T1000 (cell line): ENCODE data around the gene CTU2.

ENCODE experiments used
- DNase-seq: peaks from one replicate; lab custom pipeline; 2025; ENCODE audit warnings: mixed read lengths; lab: John Stamatoyannopoulos, UW

The CTU2 gene

DNA sequence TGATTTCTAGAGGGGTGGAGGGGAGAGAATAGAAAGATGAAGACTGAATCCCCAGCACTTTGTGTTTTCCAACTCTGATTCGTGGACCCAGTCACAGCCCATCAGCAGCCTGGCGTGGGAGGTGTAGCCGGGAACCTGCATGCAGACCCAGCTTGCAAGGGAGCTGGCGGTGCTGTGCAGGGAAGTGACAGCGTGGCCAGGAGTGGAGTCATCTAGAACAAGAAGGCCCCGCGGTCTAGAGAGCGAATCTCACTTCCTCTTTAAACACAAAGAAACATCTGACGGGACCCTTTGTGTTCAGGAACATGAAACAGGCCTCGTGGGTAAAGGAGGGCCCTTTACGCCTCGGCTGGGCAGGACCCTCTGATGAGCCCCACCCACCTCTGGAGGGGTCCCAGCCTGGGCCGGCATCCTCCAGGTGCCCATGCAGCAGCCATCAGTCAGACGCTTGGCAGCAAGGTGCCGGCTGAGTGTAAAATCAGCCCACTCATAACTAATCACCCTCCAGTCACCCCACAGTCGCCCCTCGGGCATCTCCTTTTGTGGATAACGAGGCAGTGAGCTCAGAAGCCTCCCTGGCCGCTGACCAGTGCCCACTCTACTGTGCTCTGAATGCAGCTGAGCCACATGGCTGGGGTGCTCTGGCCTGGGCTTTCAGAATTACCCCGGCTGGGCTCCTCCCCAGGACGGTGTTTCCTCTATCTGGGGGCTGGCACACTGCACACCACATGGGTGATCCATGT lies 24.4 kb upstream of the CTU2 start:
- no peak for DNase-seq

DNA sequence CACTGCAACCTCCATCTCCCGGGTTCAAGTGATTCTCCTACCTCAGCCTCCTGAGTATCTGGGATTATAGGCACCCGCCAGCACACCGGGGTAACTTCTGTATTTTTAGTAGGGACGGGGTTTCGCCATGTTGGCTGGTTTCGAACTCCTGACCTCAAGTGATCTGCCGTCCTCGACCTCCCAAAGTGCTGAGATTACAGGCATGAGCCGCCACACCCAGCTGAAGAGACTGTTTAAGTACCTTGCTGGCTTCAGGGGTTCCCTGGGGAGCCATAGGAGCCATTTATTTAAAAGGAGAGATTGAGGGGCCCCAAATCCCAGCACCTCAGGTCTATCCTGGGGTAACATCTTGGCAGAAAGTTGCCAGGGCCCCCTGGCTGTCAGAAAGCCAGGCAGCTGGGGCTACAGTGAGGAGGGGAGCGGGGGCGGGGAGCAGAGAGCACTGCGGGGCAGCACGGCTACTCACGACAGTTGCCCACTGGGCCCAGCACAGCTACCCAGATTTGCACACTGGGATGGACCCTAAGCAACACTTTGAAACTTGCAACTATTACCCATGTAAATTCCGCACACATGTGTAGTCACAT lies 21.6 kb upstream of the CTU2 start:
- no peak for DNase-seq

GRCh38 chr16:88685156-88686061 lies 20.9 kb upstream of the CTU2 start:
- peak; percentile 9 for DNase-seq

DNA sequence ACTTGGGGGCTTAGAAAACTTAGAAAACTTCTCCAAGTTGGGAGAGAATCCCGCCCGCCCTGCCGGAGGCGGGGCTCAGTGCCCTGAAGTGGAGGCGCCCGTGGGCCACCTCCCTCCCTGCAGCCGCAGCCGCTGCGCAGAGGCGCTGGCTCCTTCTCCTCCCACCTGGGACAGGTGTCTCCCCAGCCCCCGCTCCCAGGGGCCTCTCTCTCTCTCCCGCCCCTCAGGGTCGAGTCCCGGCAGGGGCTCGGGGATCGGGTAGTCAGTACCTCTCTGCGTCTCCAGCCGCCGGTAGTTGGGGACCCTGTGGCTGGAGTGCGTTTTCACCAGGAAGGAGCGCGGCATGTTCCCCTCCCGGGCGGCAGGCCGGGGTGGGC lies 20.3 kb upstream of the CTU2 start:
- no peak for DNase-seq

- DNase-seq: peak; percentile 33
Observed at GRCh38 chr16:88686439-88687253, 19.7 kb upstream of the CTU2 start, which contains the start of gene SNAI3. Gene SNAI3 (minus strand): TSS chr16:88686507. CDS start chr16:88686406, 101 bp downstream.

GRCh38 chr16:88687254-88687576 lies 19.1 kb upstream of the CTU2 start:
- DNase-seq: no peak

GRCh38 chr16:88687676-88688012 lies 18.7 kb upstream of the CTU2 start:
- DNase-seq: no peak

DNA sequence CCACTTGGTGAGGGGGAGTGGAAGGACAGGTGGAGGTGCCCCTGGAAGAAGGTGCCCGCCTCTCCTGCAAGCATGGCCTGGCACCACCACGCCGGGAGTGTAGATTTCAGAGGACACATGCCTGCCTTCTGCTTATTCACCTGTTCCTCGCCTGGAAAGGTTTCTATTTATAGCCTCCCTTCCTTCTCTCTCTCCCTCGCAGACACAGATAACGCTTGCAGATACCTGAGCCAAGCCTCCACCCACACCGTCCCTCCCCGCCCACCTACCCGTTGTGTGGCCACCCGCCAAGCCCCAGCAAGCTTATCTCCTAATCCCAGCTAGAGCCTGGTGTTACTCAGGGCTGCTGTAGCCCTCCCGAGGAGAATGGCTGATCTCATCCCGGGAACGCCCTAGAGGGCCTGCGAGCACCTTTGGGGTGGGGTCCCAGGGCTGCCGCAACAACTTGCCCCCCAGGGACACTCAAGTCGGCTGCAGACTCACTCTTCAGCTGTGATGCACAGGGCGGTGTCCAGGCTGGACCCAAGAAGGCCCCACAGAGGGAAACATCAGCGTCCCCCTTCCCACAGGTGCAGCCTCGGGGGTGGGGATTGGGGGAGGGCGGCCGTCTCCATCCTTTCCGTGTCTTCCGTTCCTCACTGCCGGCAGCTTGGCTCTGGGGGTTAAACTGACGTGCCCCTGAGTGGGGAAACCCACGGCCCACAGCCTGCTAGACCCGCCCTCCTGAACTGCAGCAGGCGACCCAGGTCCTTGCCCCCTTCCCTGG lies 18.1 kb upstream of the CTU2 start:
- DNase-seq: no peak

DNA sequence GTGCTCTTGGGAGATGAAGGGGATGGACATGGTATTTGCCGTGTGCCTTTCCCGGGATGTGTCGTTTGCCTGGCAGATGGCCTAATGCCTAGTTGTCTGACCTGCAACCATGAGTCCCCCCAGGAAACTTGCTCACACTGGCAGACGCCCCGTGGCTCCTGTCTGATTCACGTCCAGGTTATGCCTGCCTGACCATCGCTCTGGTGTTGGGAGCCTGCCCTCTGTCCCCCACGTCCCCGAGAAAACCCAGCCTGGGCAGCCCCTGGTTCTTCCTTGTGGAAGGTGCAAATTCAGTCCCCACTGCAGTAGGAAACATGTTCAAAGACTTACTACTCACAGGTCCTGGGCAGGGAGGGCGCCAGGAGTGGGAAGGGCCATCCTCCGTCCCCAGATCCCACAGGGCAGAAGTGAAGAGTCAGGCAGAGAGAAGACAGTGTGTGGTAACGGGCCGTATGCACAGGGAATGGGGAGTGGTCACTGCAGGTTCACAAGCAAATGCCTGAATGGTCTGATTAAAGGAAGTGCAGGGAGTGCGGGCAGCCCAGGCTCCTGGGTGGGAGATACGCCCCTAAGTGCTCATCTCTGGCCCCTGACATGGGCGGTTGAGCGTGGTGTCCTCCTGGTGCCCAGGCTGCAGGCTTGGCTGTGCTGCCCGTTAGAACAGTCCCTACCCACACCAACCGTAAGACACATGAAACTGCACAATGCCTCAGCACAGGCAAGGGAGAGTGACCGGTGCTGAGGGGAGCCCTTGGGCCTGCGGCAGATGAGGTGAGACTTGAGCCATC lies 15.8 kb upstream of the CTU2 start:
- DNase-seq: no peak

DNA sequence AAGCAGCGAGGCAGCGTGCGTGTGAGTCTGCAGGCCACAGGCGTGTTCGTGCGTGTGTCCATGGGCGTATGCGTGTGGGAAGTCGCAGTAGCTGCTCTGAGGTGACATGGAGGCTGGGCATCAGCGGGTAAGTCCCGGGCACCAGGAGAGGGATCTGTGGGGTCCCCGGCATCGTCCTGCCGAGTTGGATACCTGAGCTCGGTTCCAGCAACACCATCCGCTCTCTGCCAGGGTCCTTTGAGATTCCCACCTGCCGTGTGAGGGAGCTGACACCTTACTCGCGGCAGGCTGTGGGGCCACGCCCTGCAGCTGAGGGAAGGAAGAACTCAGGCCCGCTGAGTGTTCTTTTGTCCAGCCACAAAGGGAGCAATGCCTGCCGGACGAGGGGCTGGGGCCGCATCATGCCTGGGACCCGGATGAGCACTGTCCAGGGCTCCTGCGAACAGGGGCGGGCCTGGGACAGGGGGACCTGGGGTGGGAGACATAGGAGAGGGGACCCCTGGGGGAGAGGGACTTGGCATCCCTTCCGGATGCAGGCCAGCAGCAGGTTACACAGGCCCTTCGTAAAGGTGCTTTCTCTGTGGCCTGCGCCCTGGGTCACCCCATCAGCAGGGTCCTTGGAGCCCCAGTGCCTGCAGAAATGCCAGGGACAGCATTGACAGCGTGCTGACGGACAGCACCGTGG lies 15.0 kb upstream of the CTU2 start:
- no peak for DNase-seq

GRCh38 chr16:88691924-88692560 lies 14.3 kb upstream of the CTU2 start:
- DNase-seq: no peak

DNA sequence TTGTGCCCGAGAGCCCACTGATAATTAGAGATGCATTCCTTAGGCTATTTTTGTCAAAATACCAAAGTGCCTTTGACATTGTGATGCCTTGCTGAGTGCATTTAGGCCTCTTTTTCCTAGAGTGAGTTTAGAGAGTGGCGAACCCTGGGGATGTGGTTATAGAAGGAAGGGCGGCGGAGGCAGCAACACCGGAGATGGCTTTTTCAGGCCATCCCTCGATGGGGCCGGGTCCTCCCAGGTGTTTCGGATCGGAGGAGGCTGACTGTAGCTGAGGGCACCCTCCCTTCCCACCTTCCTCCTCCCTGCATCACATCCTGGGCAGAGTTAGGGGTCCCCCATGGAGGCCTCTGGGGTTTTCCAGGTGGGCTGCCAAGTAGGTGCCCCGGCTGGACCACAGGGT lies 13.4 kb upstream of the CTU2 start:
- no peak for DNase-seq

DNA sequence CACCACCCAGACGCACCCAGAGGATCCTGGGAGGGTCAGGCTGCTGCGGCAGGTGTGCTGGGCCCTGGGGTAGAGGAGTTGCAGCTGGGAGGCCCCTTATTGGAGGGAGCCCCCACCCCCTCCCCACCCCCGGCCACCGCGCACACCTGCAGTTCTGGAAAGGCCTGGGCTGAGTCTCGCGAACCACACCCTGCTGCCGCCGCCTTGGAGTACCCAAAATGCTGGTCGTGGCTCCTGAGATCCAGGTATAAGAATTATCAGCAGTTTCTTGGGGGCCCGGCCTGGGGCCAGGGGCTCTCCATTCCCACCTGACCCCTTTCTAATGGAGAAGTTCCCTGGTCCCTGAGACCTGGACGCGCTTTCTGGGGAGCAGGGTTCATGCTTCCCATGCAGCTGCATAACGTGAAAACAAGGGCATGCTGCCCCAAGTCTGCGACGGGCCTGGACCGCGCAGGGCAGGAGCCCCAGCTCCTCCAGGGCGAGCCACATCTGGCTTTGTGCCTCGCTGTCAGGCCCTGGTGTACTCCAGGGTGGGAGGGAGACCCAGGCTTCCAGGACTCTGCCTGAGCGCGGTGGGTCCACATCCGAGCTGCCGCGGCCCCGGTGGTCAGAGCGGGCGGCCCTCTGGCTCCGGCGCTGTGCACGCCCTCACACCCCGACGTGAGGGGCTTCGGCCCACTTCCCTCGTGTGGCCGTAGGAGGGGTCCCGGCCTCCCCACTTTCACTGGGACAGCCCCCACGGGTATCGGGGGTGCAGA lies 12.7 kb upstream of the CTU2 start:
- no peak for DNase-seq

GRCh38 chr16:88694221-88695087 lies 11.8 kb upstream of the CTU2 start:
- DNase-seq: no peak

DNA sequence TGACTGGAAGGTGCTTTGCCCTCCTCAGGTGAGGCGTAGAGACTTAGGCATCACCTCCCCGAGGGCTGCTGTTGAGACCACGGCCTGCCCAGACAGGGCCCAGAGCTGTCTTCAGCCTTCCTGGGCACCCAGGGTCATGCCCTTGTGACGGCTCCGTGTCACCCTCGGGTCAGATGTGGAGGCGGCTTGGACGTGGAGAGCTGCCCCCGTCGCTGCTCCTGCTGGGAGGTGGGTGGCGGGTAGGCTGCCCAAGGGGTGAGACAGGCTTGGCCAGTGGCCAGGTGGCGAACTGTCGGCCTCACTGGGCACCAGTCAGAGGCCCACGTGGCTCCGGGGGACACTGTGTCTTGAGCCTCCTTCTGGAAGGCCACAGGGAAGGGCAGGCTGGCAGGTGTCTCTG lies 11.1 kb upstream of the CTU2 start:
- DNase-seq: no peak

GRCh38 chr16:88695753-88696152 lies 10.6 kb upstream of the CTU2 start:
- no peak for DNase-seq

- DNase-seq: no peak
Observed at GRCh38 chr16:88696441-88696840, 9.9 kb upstream of the CTU2 start.
